ENCODE results near the gene USP13. TPM values are rescaled to one million over a fixed set of nuclear protein-coding genes. Genes with fewer than 3 reads are reported as not detected.
"Not testable (repeated sequence)": the region's sequence is repeated elsewhere in the genome, so short reads cannot be mapped to it uniquely, and the experiment has no call there.

Gene USP13
- total and polyA plus RNA-seq, 2 experiments from 2014 or later, result 9.6 to 22.7 TPM

- not testable (repeated sequence) for H3K4me3 Mint-ChIP-seq; H3K27me3 ChIP-seq (ENCODE audit: insufficient read depth); H2AFZ ChIP-seq; H3K27ac ChIP-seq (ENCODE audit: low read depth); H3K79me2 ChIP-seq (replicated peaks; ENCODE audit: insufficient read depth); H3K4me1 Mint-ChIP-seq; H3K36me3 ChIP-seq (ENCODE audit: insufficient read depth); H3F3A ChIP-seq (replicated peaks; ENCODE audit: low read depth); H4K20me1 ChIP-seq (replicated peaks; ENCODE audit: insufficient read depth); H3K27ac Mint-ChIP-seq; H3K27me3 Mint-ChIP-seq (ENCODE audit: insufficient read depth, low read depth, poor library complexity); ATAC-seq; H3K4me3 ChIP-seq; DNase-seq (ENCODE audit: low spot score); H3K9me2 ChIP-seq (ENCODE audit: insufficient read depth); H3K9me3 Mint-ChIP-seq; H3K4me2 ChIP-seq; H3K4me1 ChIP-seq (ENCODE audit: insufficient read depth)
- H3K36me3 Mint-ChIP-seq (ENCODE audit: low read depth), result peaks cover 29% of the 10 kb centered on the region
Measured at GRCh38 chr3:179782841-179783240, 130.0 kb downstream of the USP13 start.

- no peak overlapping the region for H2AFZ ChIP-seq
- no peaks in the 10 kb centered on the region; the same call in 2 of the 3 replicates for H3K4me1 Mint-ChIP-seq
- TF ChIP-seq ZNF114 (CRISPR knock-in tag; IDR thresholded peaks at IDR 0.05), result no peak
- TF ChIP-seq ETS1 (IDR thresholded peaks at IDR 0.05), result no peak
- TF ChIP-seq REST (IDR thresholded peaks at IDR 0.05; ENCODE audit: unreplicated experiment), result no peak
- TF ChIP-seq ZNF462 (CRISPR knock-in tag; IDR thresholded peaks at IDR 0.05), result no peak
- TF ChIP-seq EZH2 (IDR thresholded peaks at IDR 0.05; ENCODE audit: low read depth, unreplicated experiment), result no peak
- no peak for TF ChIP-seq CTCF (conservative IDR thresholded peaks at IDR 0.05; ENCODE audit: low read depth in 2 of 2)
- TF ChIP-seq ZNF331 (CRISPR knock-in tag; IDR thresholded peaks at IDR 0.05; ENCODE audit: low read depth), result no peak
- TF ChIP-seq JUNB (IDR thresholded peaks at IDR 0.05; ENCODE audit: unreplicated experiment), result no peak
- TF ChIP-seq EZH2phosphoT487 (IDR thresholded peaks at IDR 0.05; ENCODE audit: unreplicated experiment), result no peak
- TF ChIP-seq NANOG (IDR thresholded peaks at IDR 0.05; ENCODE audit: borderline replicate concordance), result no peak
Measured at GRCh38 chr3:179788996-179789395, 136.2 kb downstream of the USP13 start.

More at GRCh38 chr3:179788996-179789395, 136.2 kb downstream of the USP13 start:
- no peaks in the 10 kb centered on the region for H3K27me3 ChIP-seq (ENCODE audit: insufficient read depth)
- ATAC-seq (no peak), DNase-seq (ENCODE audit: low spot score) (no peak)
- no peak overlapping the region for H3K4me3 ChIP-seq
- H3K36me3 ChIP-seq (ENCODE audit: insufficient read depth), result no peaks in the 10 kb centered on the region; the same call in 1 of the 2 replicates
- no peaks in the 10 kb centered on the region for H3F3A ChIP-seq (replicated peaks; ENCODE audit: low read depth)
- H3K4me1 ChIP-seq (ENCODE audit: insufficient read depth), result no peaks in the 10 kb centered on the region
- no peak overlapping the region for H3K27ac ChIP-seq (ENCODE audit: low read depth)
- H3K27me3 Mint-ChIP-seq (ENCODE audit: insufficient read depth, low read depth, poor library complexity), result peaks cover 5% of the 10 kb centered on the region
- no peaks in the 10 kb centered on the region; the same call in 1 of the 2 replicates for H4K20me1 ChIP-seq (replicated peaks; ENCODE audit: insufficient read depth)
- no peak overlapping the region for H3K4me2 ChIP-seq
- H3K27ac Mint-ChIP-seq, result no peak overlapping the region
- 0 out of 2 replicates have a peak, but pooled peaks cover 7% of the 10 kb centered on the region for H3K9me2 ChIP-seq (ENCODE audit: insufficient read depth)
- H3K4me3 Mint-ChIP-seq, result no peak overlapping the region
- H3K79me2 ChIP-seq (replicated peaks; ENCODE audit: insufficient read depth), result no peaks in the 10 kb centered on the region
- H3K9me3 Mint-ChIP-seq, result no peaks in the 10 kb centered on the region
- H3K36me3 Mint-ChIP-seq (ENCODE audit: low read depth), result peaks cover 4% of the 10 kb centered on the region; the same call in 2 of the 3 replicates
